GM19023 (cell line): ENCODE data around the gene DYSF.
"Not testable (repeated sequence)": the region's sequence is repeated elsewhere in the genome, so short reads cannot be mapped to it uniquely, and the experiment has no call there.

ENCODE experiments used
- ATAC-seq: cut with Tn5 transposase; IDR thresholded peaks from one replicate; pipeline ENCODE4 v1.9.1; 2021; ENCODE audit warnings: mild to moderate bottlenecking, moderate library complexity; ENCODE audit not compliant: unreplicated experiment

DYSF gene

GRCh38 chr2:71453404-71454220, at the start of gene DYSF:
DYSF (plus strand) TSS chr2:71453561.
- ATAC-seq, result no peak

GRCh38 chr2:71409611-71410010, 43.8 kb upstream of the DYSF start:
- no peak for ATAC-seq

GRCh38 chr2:71410696-71411095, 42.7 kb upstream of the DYSF start:
- no peak for ATAC-seq

GRCh38 chr2:71416866-71417265, 36.5 kb upstream of the DYSF start:
- not testable (repeated sequence) for ATAC-seq

- ATAC-seq, result no peak
Observed at GRCh38 chr2:71417300-71418202, 35.8 kb upstream of the DYSF start.

- ATAC-seq, result no peak
Observed at GRCh38 chr2:71419145-71419544, 34.2 kb upstream of the DYSF start.

- no peak for ATAC-seq
Observed at GRCh38 chr2:71419976-71420375, 33.4 kb upstream of the DYSF start.

GRCh38 chr2:71422786-71423185, 30.6 kb upstream of the DYSF start:
- ATAC-seq, result no peak

GRCh38 chr2:71423817-71424420, 29.4 kb upstream of the DYSF start:
- ATAC-seq, result no peak

GRCh38 chr2:71426721-71427120, 26.6 kb upstream of the DYSF start:
- ATAC-seq, result no peak

- ATAC-seq, result no peak
Observed at GRCh38 chr2:71428472-71429383, 24.6 kb upstream of the DYSF start.

- not testable (repeated sequence) for ATAC-seq
Observed at GRCh38 chr2:71445142-71445541, 8.2 kb upstream of the DYSF start.

GRCh38 chr2:71446505-71446904, 6.9 kb upstream of the DYSF start:
- no peak for ATAC-seq

GRCh38 chr2:71449343-71449742, 4.0 kb upstream of the DYSF start:
- no peak for ATAC-seq

- ATAC-seq, result no peak
Observed at GRCh38 chr2:71451705-71452104, 1.7 kb upstream of the DYSF start.

GRCh38 chr2:71452565-71452964, 796 bp upstream of the DYSF start:
- ATAC-seq, result no peak

GRCh38 chr2:71454221-71455010, 1.1 kb downstream of the DYSF start:
- no peak for ATAC-seq

GRCh38 chr2:71455011-71455740, 1.8 kb downstream of the DYSF start:
- no peak for ATAC-seq
